ENCODE measurements around the gene ZFP62.
A peak's percentile ranks its signal among the peaks of the same experiment; 100 is the strongest.
"Not testable (repeated sequence)": the region's sequence is repeated elsewhere in the genome, so short reads cannot be mapped to it uniquely, and the experiment has no call there.

ZFP62 gene

GRCh38 chr5:180828756-180829531 is 32.1 kb downstream of the ZFP62 start:
- DNase-seq, result not testable (repeated sequence)

- not testable (repeated sequence) for DNase-seq
Observed at GRCh38 chr5:180827374-180827773, 33.7 kb downstream of the ZFP62 start.

- no peak for DNase-seq
Observed at GRCh38 chr5:180825768-180826525, 35.1 kb downstream of the ZFP62 start.

GRCh38 chr5:180824630-180825476 is 36.2 kb downstream of the ZFP62 start:
- no peak for DNase-seq

GRCh38 chr5:180823940-180824629 is 37.0 kb downstream of the ZFP62 start:
- no peak for DNase-seq

GRCh38 chr5:180823346-180823745 is 37.7 kb downstream of the ZFP62 start:
- no peak for DNase-seq

- DNase-seq, result no peak
Observed at GRCh38 chr5:180821538-180821937, 39.5 kb downstream of the ZFP62 start.

GRCh38 chr5:180820788-180821321 is 40.2 kb downstream of the ZFP62 start:
- DNase-seq, result peak; percentile 76

- DNase-seq, result no peak
Observed at GRCh38 chr5:180818677-180819341, 42.3 kb downstream of the ZFP62 start.

- DNase-seq, result no peak
Observed at GRCh38 chr5:180817893-180818674, 43.0 kb downstream of the ZFP62 start.

GRCh38 chr5:180816608-180817534 is 44.2 kb downstream of the ZFP62 start:
- DNase-seq, result peak; percentile 70

GRCh38 chr5:180815293-180815917 is 45.7 kb downstream of the ZFP62 start:
- DNase-seq, result no peak

GRCh38 chr5:180813420-180813819 is 47.7 kb downstream of the ZFP62 start:
- peak; percentile 48 for DNase-seq

GRCh38 chr5:180811623-180812124 is 49.4 kb downstream of the ZFP62 start:
- DNase-seq, result no peak

- no peak for DNase-seq
Observed at GRCh38 chr5:180810959-180811622, 50.0 kb downstream of the ZFP62 start.

- DNase-seq, result peak; percentile 96
Observed at GRCh38 chr5:180810210-180810958, 50.7 kb downstream of the ZFP62 start.

GRCh38 chr5:180809403-180810209 is 51.5 kb downstream of the ZFP62 start:
- peak; percentile 94 for DNase-seq
